NCI-H82 treated with DMSO at 0.1 percent for 48 hours (cell line): ENCODE results near the gene SYT4.
"Not testable (repeated sequence)": the region's sequence is repeated elsewhere in the genome, so short reads cannot be mapped to it uniquely, and the experiment has no call there.

Experiments used
- DNase-seq: peaks from one replicate; lab custom pipeline; 2025; ENCODE audit not compliant: unreplicated experiment; lab: John Stamatoyannopoulos, UW

The SYT4 gene, protein sequence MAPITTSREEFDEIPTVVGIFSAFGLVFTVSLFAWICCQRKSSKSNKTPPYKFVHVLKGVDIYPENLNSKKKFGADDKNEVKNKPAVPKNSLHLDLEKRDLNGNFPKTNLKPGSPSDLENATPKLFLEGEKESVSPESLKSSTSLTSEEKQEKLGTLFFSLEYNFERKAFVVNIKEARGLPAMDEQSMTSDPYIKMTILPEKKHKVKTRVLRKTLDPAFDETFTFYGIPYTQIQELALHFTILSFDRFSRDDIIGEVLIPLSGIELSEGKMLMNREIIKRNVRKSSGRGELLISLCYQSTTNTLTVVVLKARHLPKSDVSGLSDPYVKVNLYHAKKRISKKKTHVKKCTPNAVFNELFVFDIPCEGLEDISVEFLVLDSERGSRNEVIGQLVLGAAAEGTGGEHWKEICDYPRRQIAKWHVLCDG

DNA sequence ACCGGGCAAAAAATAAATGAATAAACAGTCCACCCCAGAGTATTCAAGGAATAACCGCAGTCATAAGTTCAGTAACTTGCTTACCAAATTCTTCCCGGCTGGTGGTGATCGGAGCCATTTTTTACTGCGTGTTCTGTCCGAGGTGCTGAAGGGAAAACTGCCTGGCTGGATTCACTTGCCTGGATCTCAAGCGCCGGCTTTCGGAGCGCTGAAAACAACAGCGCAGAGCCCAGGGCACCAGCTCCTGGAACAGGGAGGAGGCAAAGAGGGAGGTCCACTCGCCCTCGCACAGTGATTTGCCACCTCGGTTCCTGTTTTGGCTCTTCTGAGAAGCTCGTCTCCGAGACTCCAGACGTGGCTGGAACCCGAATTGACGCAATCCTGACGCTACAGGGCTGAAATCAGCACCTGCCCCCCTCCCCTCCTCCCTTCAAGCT lies at the start of gene SYT4:
Gene SYT4, minus strand, starts transcription at position 327 of the 437 bp plus-strand sequence. Its CDS starts 209 bp downstream, at position 118.
- DNase-seq = peak; percentile 90

DNA sequence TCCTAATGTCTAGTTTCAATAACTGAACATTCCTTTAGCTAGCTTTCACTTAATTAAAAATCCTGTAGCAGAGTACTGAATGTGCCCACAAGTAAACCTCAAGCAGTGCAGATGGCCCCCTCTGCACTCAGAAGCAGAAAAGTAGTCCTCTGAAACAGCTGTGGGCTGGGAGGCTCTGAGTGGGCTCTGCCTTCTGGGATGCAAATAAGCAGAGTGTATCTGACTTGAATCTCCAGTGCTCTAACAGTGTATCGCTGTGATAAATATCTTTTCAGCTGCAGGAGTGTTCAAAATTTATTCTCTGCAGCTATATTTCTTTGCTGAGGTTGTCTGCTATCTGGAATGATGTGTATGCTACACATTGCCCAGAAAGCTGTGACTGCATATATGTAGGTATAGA lies 44.8 kb upstream of the SYT4 start:
- DNase-seq = no peak

DNA sequence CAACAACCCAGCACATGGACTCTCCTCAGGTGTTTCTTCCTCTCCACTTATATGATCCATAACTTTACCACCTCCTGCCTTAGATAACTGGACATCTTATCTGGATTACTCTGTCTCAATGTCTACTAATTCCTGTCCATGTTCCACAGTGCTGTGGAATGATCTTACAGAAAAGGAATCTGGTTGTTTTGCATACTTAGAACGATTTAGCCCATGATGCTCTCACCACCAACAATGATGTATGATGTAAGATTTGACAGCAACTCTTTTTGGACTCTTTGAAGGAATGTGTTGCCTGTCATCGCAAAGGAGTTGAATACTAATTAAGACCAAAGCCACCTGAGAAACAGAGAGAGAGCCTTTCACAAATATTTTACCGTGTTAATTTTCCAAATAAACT lies 37.7 kb upstream of the SYT4 start:
- no peak for DNase-seq

DNA sequence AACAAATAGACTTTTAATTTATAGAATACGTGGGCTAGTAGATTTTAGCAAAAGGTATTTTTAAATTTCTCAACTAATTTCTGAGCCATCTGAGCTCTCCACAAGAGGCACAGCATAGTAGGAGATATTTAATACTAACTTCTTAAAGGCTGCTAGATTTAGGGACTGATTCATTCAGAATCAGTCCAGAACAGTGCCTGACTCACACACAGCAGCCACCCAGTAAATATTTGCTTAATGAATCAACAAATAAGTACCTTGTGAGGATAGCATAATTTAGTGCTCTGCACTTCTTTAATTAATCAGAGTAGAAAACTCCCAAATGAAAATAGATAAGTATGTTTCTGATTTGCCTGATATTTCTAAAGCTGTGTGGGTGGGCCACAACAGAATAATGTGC lies 35.6 kb upstream of the SYT4 start:
- no peak for DNase-seq

DNA sequence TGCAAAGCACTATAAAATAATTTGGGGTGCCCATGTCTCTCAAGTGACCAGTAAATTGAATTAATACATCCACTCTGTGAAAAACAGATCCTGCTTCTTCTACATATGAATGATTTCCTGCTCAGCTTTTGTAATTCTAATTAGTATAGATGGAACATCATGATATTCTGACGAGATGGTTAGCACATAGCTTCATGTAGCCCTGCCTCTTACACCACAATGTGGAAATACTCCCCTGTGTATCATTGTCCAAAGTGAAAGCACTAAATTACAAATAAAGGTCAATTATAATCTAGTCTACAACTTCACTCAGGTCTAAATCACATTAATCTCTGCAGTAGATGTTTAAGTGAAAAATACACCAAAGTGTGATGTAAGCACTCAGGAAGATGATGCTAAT lies 32.9 kb upstream of the SYT4 start:
- DNase-seq = no peak

DNA sequence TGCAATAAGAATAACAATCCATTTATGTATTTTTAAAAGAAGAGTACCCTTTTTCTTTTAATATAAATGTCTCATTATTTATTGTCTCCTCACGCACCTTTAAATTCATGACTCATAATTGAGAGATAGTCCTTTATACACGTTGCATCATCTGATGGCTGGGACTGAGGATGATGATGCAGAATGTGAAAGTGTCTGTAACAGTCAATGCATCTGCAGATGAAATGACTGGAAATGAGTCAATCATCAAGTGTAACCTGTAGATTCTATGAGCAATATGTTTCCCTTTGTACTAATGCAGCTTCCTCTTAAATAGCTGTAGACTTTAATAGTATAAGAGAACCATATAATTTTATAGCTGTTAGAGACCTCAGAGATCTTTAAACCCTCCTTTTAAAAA lies 26.1 kb upstream of the SYT4 start:
- DNase-seq = no peak

DNA sequence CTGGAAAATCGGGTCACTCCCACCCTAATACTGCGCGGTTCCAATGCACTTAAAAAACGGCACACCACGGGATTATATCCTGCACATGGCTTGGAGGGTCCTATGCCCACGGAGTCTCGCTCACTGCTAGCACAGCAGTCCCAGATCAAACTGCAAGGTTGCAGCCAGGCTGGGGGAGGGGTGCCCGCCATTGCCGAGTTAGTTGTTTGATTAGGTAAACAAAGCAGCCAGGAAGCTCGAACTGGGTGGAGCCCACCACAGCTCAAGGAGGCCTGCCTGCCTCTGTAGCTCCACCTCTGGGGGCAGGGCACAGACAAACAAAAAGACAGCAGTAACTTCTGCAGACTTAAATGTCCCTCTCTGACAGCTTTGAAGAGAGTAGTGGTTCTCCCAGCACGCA lies 8.9 kb upstream of the SYT4 start:
- not testable (repeated sequence) for DNase-seq

DNA sequence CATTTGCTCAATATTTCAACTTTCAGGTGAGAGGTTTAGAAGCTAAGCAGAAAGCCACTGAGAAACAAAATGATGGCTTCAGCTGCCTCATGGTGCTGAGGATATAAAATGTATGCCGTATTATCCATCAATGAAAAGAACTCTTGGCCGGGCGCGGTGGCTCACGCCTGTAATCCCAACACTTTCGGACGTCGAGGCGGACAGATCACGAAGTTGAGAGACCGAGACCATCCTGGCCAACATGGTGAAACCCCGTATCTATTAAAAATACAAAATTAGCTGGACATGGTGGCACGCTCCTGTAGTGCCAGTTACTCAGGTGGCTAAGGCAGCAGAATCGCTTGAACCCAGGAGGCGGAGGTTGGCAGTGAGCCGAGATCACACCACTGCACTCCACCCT lies 6.0 kb upstream of the SYT4 start:
- no peak for DNase-seq

DNA sequence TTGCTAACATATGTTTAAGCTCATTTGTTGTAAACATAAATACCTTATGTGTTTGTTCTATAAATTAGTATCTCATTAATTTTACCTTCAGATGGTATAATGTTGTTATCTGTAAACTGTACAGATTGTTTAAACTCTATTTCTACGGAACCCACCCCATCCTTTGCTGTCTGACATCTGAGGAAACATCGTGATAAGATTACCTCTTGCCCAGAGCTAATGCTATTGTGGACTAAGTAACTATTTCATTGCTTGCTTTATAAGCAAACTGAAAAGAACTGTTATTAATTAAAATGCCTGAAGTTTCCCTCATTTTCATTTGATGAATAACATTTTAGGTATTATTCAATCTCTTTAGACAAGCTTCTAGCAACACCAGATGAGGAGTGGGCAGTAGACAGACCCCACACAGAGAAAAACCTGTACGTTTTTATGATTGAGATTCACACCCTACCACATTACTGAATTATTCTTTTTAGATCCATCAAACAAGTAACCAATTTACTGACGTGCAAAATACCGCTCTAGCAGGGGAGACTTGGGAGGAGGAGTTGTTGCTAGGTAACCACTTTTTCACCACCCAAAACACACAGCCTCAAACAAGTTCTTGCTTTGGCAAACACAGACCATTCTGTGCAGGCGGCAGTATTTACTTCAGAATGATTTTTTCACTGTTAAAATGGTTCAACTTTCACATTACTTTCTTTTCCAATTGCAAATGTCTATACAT lies 1.9 kb upstream of the SYT4 start:
- DNase-seq = peak; percentile 88

DNA sequence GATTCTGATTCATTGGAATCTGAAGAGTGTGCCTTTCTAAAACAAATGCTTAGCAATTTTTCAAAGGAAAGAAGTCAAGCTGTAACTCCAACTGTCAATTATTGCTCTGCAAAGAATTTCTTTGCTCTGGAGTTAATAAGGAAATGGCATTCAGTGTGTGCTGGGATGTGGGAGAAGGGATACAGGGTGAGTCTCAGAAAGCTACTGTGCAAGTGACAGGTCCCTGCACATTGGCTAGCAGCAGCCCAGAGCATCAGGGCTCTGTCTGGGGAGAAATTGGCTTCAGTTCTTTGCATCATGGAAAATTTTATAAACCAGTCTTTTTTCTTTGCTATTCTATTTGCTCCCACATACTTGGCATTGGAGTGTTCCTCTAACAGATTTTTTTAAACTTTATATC lies 1.1 kb upstream of the SYT4 start:
- DNase-seq = no peak

DNA sequence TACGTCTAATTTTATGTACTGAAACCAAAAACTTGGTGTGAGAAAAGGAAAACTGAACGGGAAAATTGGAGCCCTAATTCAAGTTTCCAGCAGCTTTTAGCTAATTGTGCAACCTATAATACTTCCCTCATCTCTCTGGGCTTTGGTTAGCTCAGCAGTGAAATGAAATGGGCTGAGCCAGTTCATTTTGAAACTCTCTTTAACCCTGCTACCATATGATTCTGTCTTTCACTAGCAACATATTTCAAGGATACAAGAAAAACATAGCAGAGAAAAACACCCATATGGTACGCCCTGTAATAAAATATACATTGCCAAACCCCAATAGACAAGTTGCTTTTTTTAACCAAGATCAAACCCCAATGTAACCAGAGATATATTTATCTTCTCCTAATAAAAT lies 799 bp downstream of the SYT4 start:
- DNase-seq = no peak

DNA sequence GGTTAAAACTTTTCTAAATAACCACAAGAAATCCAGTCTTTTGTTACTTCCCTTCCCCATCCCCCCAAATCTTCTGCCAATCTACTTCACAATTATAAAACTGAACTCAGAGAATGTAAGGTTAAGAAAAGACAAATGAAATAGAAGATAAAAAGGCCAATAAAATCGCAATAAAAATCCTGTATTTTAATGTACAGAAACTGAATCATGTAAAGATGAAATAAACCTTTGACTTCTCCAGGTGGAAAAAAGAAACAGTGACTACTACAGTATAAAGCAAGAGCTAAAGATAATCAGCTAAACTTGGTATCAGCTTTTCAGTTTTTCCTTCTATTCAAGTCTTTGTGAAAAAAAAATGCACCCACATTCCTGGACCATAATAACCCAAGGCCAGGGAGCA lies 1.7 kb downstream of the SYT4 start:
- DNase-seq = no peak

DNA sequence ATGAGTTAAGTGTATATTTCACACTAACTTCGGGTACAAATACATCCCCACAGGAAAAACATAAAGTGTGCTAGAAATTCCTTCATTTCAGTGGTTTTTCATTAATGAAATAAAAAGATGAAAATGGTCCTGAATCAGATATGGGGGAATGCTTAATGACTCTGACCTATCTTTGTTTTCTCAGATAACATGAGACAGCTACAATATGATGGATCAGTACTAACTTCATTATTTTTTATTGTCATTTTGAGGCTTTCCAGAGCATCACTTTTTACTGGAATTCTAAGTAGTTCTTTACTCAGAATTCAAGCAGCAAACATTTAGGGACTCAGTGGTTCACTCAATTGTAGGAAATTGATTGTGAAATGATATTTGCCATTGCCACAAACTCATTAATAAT lies 2.8 kb downstream of the SYT4 start:
- no peak for DNase-seq

DNA sequence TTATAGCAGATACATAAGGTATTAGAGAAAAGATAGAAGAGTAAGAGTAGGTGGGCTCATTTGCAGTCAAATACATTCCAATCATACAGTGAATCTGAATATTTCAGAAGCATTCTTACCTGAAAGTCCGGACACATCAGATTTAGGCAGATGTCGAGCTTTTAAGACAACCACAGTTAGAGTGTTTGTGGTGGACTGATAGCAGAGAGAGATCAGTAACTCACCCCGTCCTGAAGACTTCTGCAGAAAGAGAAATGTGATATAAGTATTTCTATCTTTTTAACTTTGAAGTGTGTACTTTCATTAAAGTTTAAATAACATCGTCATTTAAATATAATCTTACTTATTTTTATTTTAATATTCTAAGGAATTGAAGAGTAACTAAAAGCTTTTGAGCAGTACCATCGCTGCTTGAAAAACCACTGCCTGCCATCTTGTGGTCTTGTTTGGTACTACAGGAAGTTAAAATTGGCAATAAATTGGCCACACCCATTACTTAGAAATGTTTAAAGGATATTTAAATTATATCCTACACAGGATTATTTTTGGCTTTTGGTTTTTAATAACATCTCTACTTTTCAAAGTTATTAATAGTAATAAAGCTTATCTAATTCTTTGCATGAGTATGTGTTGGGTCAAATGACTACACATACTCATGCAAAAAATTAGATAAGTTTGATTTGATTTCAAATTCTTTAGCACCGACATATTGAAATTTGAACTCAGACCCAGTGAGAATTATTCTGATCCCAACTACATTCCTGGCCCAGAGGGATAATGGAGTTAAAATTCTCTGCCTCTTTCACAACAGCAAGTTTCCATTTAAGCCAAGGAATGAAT lies 5.5 kb downstream of the SYT4 start:
- no peak for DNase-seq

DNA sequence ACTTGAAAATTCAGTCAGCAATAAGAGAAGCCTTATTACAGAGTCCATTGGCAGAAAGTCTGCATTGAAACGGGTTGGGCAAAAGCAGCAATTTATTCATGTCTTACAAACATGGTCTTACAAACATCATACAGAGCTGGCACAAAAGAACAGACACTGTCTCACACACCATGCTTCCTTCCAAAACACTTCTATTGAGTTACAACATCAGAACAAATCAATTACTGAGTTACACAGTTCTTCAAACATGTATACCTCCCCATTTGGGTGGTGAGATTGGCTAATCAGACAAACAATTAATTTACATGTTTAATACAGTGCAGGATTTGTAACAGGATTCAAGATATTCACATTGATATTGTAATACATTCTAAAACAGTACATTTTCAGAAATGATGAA lies 9.5 kb downstream of the SYT4 start:
- DNase-seq = no peak

DNA sequence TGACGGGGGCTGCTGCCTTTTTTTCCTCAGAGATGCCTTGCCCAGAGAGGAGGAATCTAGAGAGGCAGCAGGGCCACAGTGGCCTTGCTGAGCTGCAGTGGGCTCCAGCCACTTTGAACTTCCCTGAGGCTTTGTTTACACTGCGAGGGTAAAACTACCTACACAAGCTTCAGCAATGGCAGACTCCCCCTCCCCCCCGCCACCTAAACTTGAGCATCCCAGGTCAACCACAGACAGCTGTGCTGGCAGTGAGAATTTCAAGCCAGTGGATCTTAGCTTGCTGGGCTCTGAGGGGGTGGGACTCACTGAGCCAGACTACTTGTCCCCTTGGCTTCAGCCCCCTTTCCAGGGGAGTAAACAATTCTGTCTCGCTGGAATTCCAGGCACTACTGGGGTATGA lies 11.8 kb downstream of the SYT4 start:
- no peak for DNase-seq

DNA sequence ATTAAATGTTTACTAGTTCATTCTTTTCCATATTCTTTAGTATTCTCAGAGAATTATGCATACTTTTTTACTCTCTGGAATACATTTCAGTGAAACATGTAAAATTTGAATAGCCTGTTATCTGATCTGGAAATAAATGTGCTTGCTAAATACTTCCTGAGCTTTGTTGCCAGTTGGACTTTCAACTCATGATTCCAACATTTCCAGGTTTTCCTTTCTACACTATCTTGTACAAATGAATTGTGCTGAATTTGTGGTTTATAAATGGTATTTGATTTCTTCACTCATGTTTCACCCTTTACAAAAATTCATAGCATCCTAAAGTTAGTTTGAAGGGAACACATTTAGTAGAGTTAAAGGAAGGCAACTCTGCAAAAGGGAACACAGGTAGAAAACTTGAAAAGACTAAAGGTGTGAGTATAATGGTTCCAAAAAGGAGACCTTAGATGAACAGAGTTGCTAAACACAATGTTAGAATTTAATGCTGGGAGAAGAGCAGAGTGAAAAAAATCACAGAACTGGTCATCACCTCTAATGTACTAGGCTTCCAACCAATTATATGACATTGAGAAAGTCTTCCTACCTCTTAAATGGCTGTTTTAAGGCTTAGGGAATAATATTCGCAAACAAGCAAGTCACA lies 28.6 kb downstream of the SYT4 start:
- DNase-seq = no peak

DNA sequence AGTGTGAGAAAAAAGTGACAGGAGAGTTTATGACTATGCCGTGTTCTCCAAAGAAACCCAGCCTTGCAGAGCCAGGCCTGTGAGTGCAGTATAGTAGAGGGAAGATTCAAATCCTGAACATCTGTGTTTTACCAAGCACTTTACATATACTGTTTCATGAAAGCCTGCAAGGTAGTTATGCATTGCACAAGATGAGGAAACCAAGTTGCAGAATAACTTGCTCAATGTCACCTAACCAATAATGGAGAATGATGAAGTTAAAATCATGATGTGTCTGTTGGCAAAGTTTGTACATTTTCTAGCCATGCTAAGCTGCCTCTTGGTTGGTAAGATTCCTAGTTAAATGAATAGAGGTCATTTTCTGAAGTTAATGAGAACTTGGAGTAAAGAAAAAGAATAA lies 29.3 kb downstream of the SYT4 start:
- no peak for DNase-seq

DNA sequence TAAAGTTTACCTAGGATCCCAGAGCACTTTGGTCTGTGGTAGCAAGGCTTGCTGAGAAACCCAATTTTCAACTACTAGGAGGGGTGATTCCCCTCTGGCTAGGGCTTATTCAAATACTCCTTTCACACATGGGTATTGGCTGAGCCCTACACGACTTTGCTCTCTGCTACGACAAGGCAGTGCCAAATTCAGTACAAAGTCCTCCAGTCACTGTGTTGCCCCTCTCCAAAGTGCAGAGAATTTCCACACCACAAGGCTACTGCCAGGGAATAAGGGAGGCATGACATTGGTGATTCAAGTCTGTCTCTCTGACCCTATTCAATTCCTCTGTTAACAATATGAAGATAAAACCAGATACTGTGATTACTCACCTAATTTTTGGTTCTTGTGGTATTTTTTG lies 38.9 kb downstream of the SYT4 start:
- no peak for DNase-seq

DNA sequence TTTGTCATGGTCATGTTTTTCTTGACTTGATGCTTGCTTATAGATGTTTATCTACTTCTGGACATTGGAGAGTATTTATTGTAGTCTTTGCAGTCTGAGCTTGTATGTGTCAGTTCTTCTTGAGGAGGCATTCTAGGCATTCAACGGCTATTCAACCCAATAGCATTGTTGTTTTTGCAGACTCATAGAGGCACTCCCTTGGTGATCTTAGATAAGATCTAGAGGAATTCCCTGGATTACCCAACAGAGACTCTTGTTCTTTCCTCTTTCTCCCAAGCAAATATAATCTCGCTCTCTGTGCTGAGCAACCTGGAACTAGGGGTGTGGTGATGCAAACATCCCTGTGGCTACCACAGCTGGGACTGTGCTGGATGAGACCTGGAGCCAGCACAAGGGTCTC lies 40.4 kb downstream of the SYT4 start:
- DNase-seq = no peak

DNA sequence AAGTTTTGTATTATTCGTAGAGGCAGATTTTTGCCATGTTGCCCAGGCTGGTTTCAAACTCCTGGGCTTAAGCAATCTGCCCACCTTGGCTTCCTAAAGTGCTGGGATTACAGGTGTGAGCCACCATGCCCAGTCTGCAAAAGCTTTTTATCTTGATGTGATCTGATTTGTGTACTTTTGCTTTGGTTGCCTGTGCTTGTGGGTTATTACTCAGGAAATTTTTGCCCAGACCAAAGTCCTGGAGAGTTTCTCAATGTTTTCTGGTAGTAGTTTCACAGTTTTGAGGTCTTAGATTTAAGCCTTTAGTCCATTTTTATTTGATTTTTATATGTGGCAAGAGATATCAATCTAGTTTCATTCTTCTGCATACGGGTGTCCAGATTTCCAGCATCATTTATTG lies 42.4 kb downstream of the SYT4 start:
- no peak for DNase-seq
